ENCODE measurements around the gene NCBP1.
"Not testable (repeated sequence)": the region's sequence is repeated elsewhere in the genome, so short reads cannot be mapped to it uniquely, and the experiment has no call there.

Gene NCBP1

DNA sequence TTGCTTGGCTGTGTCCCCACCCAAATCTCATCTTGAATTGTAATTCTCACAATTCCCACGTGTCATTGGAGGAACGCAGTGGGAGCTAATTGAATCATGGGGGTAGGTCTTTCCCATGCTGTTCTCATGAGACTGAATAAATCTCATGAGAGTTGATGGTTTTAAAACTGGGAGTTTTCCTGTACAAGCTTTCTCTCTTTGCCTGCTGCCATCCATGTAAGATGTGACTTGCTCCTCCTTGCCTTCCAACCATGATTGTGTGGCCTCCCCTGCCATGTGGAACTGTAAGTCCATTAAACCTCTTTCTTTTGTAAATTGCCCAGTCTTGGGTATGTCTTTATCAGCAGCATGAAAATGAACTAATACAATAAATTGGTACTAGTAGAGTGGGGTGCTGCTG is 13.6 kb upstream of the NCBP1 start:
- H3K4me3 ChIP-seq (ENCODE audit: insufficient read depth in 1 of 2, low read depth in 1 of 2, low read length in 2 of 2), result not testable (repeated sequence)
- WGBS, result 100% methylated on average over 2 of the region's 2 CpGs

DNA sequence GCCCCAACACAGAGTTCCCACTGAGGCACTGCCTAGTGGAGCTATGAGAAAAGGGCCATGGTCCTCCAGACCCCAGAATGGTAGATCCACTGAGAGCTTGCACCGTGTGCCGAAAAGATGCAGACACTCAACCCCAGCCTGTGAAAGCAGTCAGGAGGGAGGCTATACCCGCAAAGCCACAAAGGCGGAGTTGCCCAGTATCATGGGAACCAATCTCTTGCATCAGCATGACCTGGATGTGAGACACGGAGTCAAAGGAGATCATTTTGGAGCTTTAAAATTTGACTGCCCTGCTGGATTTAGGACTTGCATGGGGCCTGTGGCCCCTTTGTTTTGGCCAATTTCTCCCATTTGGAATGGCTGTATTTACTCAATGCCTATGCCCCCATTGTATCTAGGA is 11.1 kb upstream of the NCBP1 start:
- not testable (repeated sequence) for H4K8ac ChIP-seq (ENCODE audit: low read length); H3K14ac ChIP-seq (ENCODE audit: low read length in 2 of 2); DNase-seq; H2AK5ac ChIP-seq (ENCODE audit: low read length, severe bottlenecking); H3K4me2 ChIP-seq (ENCODE audit: low read length, poor library complexity, severe bottlenecking); H3K18ac ChIP-seq (ENCODE audit: low read depth in 1 of 2, low read length in 2 of 2); H3K9me3 ChIP-seq (ENCODE audit: control insufficient read depth, low read length); H2BK120ac ChIP-seq (ENCODE audit: low read depth, low read length); H3K23ac ChIP-seq (ENCODE audit: low read length in 2 of 2); H3K4ac ChIP-seq (ENCODE audit: low read depth in 1 of 2, low read length in 2 of 2); H2BK5ac ChIP-seq (ENCODE audit: low read depth, low read length, poor library complexity, severe bottlenecking); H2AFZ ChIP-seq (ENCODE audit: low read depth, low read length); H2BK12ac ChIP-seq (ENCODE audit: low read length in 2 of 2); H3K4me1 ChIP-seq (ENCODE audit: control insufficient read depth, insufficient read depth, low read depth, low read length); H3K27ac ChIP-seq (ENCODE audit: low read length, poor library complexity, severe bottlenecking); H3K4me3 ChIP-seq (ENCODE audit: insufficient read depth in 1 of 2, low read depth in 1 of 2, low read length in 2 of 2); H3K27me3 ChIP-seq (ENCODE audit: control insufficient read depth in 1 of 2, insufficient read depth in 1 of 2, low read length in 2 of 2); H4K91ac ChIP-seq (ENCODE audit: low read length); H2BK15ac ChIP-seq (ENCODE audit: low read depth, poor library complexity, severe bottlenecking); H3K9ac ChIP-seq (ENCODE audit: low read length)
- WGBS, result 97% methylated on average over 5 of the region's 5 CpGs
- H3K79me1 ChIP-seq (replicated peaks; ENCODE audit: low read length, poor library complexity, severe bottlenecking), result peaks cover 21% of the 10 kb centered on the region
- peaks cover 18 to 51% of the 10 kb centered on the region in 2 experiments for H3K36me3 ChIP-seq (ENCODE audit: control insufficient read depth in 1 of 2, insufficient read depth in 2 of 2, low read depth in 1 of 2, low read length in 2 of 2)

More for the DNA sequence above, 13.6 kb upstream of the NCBP1 start:
- H2AK5ac ChIP-seq (ENCODE audit: low read length, severe bottlenecking); DNase-seq; H4K91ac ChIP-seq (ENCODE audit: low read length); H3K4me2 ChIP-seq (ENCODE audit: low read length, poor library complexity, severe bottlenecking); H3K23ac ChIP-seq (ENCODE audit: low read length in 2 of 2); H3K14ac ChIP-seq (ENCODE audit: low read length in 2 of 2); H2BK12ac ChIP-seq (ENCODE audit: low read length in 2 of 2); H3K9ac ChIP-seq (ENCODE audit: low read length); H2AFZ ChIP-seq (ENCODE audit: low read depth, low read length); H2BK120ac ChIP-seq (ENCODE audit: low read depth, low read length); H2BK15ac ChIP-seq (ENCODE audit: low read depth, poor library complexity, severe bottlenecking); H2BK5ac ChIP-seq (ENCODE audit: low read depth, low read length, poor library complexity, severe bottlenecking); H4K8ac ChIP-seq (ENCODE audit: low read length); H3K27me3 ChIP-seq (ENCODE audit: control insufficient read depth in 1 of 2, insufficient read depth in 1 of 2, low read length in 2 of 2); H3K4ac ChIP-seq (ENCODE audit: low read depth in 1 of 2, low read length in 2 of 2); H3K9me3 ChIP-seq (ENCODE audit: control insufficient read depth, low read length); H3K27ac ChIP-seq (ENCODE audit: low read length, poor library complexity, severe bottlenecking); H3K18ac ChIP-seq (ENCODE audit: low read depth in 1 of 2, low read length in 2 of 2); H3K4me1 ChIP-seq (ENCODE audit: control insufficient read depth, insufficient read depth, low read depth, low read length): not testable (repeated sequence)
- H3K79me1 ChIP-seq (replicated peaks; ENCODE audit: low read length, poor library complexity, severe bottlenecking), result peaks cover 13% of the 10 kb centered on the region
- H3K36me3 ChIP-seq (ENCODE audit: control insufficient read depth in 1 of 2, insufficient read depth in 2 of 2, low read depth in 1 of 2, low read length in 2 of 2), result peaks cover 18 to 56% of the 10 kb centered on the region in 2 experiments

DNA sequence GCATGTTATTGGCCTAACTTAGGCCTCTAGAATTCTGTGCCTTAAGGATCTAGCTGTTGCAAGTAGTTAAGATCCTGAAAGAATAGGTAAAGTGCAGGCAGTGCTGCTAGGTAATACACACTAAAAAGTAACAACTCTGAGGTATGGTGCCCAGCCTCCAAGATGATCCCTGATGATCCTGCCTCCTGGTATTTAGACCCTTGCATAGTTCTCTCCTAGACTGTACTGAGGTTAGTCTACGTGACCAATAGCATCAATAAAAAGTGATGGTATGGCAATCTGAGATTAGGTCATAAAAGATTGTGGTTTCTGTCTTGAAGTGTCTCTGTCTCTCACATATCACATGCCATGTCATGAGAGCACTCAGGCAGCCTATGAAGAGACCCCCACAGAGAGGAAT is 9.7 kb upstream of the NCBP1 start:
- H3K9me3 ChIP-seq (ENCODE audit: control insufficient read depth, low read length), result no peaks in the 10 kb centered on the region
- peaks cover 29% of the 10 kb centered on the region for H3K79me1 ChIP-seq (replicated peaks; ENCODE audit: low read length, poor library complexity, severe bottlenecking)
- no peaks in the 10 kb centered on the region for H3K27me3 ChIP-seq (ENCODE audit: control insufficient read depth in 1 of 2, insufficient read depth in 1 of 2, low read length in 2 of 2)
- peaks cover 3% of the 10 kb centered on the region for H3K4me1 ChIP-seq (ENCODE audit: control insufficient read depth, insufficient read depth, low read depth, low read length)
- no peak overlapping the region for H3K4me3 ChIP-seq (ENCODE audit: insufficient read depth in 1 of 2, low read depth in 1 of 2, low read length in 2 of 2)
- no peak overlapping the region for H4K91ac ChIP-seq (ENCODE audit: low read length)
- H3K36me3 ChIP-seq (ENCODE audit: control insufficient read depth in 1 of 2, insufficient read depth in 2 of 2, low read depth in 1 of 2, low read length in 2 of 2), result peaks cover 15 to 40% of the 10 kb centered on the region in 2 experiments
- no peak overlapping the region for H3K14ac ChIP-seq (ENCODE audit: low read length in 2 of 2)
- no peak overlapping the region for H2BK120ac ChIP-seq (ENCODE audit: low read depth, low read length)
- H3K4ac ChIP-seq (ENCODE audit: low read depth in 1 of 2, low read length in 2 of 2), result peak overlapping the region in 1 of 2 experiments; percentile 37
- H2BK15ac ChIP-seq (ENCODE audit: low read depth, poor library complexity, severe bottlenecking), result no peak overlapping the region
- WGBS, result no CpG with 5 or more reads among the region's 1 CpG
- no peak overlapping the region for H2AK5ac ChIP-seq (ENCODE audit: low read length, severe bottlenecking)
- H3K23ac ChIP-seq (ENCODE audit: low read length in 2 of 2), result no peak overlapping the region
- no peak overlapping the region for H3K18ac ChIP-seq (ENCODE audit: low read depth in 1 of 2, low read length in 2 of 2)
- no peak for DNase-seq
- H2AFZ ChIP-seq (ENCODE audit: low read depth, low read length), result no peak overlapping the region
- peak overlapping the region; percentile 9 for H3K4me2 ChIP-seq (ENCODE audit: low read length, poor library complexity, severe bottlenecking)
- no peak overlapping the region for H2BK5ac ChIP-seq (ENCODE audit: low read depth, low read length, poor library complexity, severe bottlenecking)
- no peak overlapping the region for H3K27ac ChIP-seq (ENCODE audit: low read length, poor library complexity, severe bottlenecking)
- H3K9ac ChIP-seq (ENCODE audit: low read length), result no peak overlapping the region
- no peak overlapping the region for H4K8ac ChIP-seq (ENCODE audit: low read length)
- no peak overlapping the region for H2BK12ac ChIP-seq (ENCODE audit: low read length in 2 of 2)

GRCh38 chr9:97625620-97626019 is 8.0 kb upstream of the NCBP1 start:
- no peak overlapping the region for H3K14ac ChIP-seq (ENCODE audit: low read length in 2 of 2)
- no peak overlapping the region for H3K4me3 ChIP-seq (ENCODE audit: insufficient read depth in 1 of 2, low read depth in 1 of 2, low read length in 2 of 2)
- no peak overlapping the region for H3K27ac ChIP-seq (ENCODE audit: low read length, poor library complexity, severe bottlenecking)
- no peak overlapping the region for H2BK120ac ChIP-seq (ENCODE audit: low read depth, low read length)
- WGBS, result 97% methylated on average over 2 of the region's 3 CpGs
- H3K23ac ChIP-seq (ENCODE audit: low read length in 2 of 2), result no peak overlapping the region
- DNase-seq, result no peak
- no peak overlapping the region for H4K8ac ChIP-seq (ENCODE audit: low read length)
- no peak overlapping the region for H2AFZ ChIP-seq (ENCODE audit: low read depth, low read length)
- H3K4ac ChIP-seq (ENCODE audit: low read depth in 1 of 2, low read length in 2 of 2), result no peak overlapping the region
- H3K4me2 ChIP-seq (ENCODE audit: low read length, poor library complexity, severe bottlenecking), result no peak overlapping the region
- peaks cover 36% of the 10 kb centered on the region for H3K79me1 ChIP-seq (replicated peaks; ENCODE audit: low read length, poor library complexity, severe bottlenecking)
- no peak overlapping the region for H2BK15ac ChIP-seq (ENCODE audit: low read depth, poor library complexity, severe bottlenecking)
- no peak overlapping the region for H2BK12ac ChIP-seq (ENCODE audit: low read length in 2 of 2)
- H2BK5ac ChIP-seq (ENCODE audit: low read depth, low read length, poor library complexity, severe bottlenecking), result no peak overlapping the region
- H3K4me1 ChIP-seq (ENCODE audit: control insufficient read depth, insufficient read depth, low read depth, low read length), result peaks cover 3% of the 10 kb centered on the region
- no peak overlapping the region for H3K9ac ChIP-seq (ENCODE audit: low read length)
- no peak overlapping the region for H3K18ac ChIP-seq (ENCODE audit: low read depth in 1 of 2, low read length in 2 of 2)
- H3K9me3 ChIP-seq (ENCODE audit: control insufficient read depth, low read length), result no peaks in the 10 kb centered on the region
- H3K27me3 ChIP-seq (ENCODE audit: control insufficient read depth in 1 of 2, insufficient read depth in 1 of 2, low read length in 2 of 2), result no peaks in the 10 kb centered on the region
- H4K91ac ChIP-seq (ENCODE audit: low read length), result no peak overlapping the region
- H3K36me3 ChIP-seq (ENCODE audit: control insufficient read depth in 1 of 2, insufficient read depth in 2 of 2, low read depth in 1 of 2, low read length in 2 of 2), result peaks cover 15 to 34% of the 10 kb centered on the region in 2 experiments
- H2AK5ac ChIP-seq (ENCODE audit: low read length, severe bottlenecking), result no peak overlapping the region

All from mesenchymal stem cell (in vitro differentiated cells and primary cell).